Measurements from ENCODE around the gene TMEM144.

Gene TMEM144

DNA sequence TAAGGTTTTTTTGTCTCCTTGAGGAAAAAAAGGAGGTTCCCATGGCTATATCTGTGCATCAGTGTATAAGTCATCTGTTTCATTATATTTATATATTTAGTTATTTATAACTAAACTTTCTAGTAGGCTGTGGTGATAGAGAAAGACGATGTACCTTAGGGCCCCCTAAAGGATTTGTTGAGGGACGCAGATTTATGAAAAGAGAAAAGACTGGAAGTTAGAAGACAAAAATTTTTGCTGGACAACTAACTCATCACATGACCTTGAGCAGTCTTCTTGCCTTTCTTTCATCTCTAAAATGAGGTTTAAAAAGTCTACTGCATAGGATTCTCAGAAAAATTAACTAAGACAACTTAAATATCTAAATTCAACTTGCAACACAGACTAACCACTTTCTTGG, 43.6 kb upstream of the TMEM144 start:
- TF ChIP-seq CTCF (IDR thresholded peaks at IDR 0.05; ENCODE audit: insufficient read depth, low read length, missing control alignments) = no peak
- H3K4me3 ChIP-seq (ENCODE audit: low read depth, low read length) = no peak overlapping the region
- CTCF ChIA-PET = interaction anchor here (0.9 kb wide), 1 partner anchor 89 kb away, joined by 3 read pairs; no protein-coding TSS in a partner anchor
- no peak for DNase-seq (ENCODE audit: low read depth, low spot score)
- POLR2A ChIA-PET = no interaction called here

DNA sequence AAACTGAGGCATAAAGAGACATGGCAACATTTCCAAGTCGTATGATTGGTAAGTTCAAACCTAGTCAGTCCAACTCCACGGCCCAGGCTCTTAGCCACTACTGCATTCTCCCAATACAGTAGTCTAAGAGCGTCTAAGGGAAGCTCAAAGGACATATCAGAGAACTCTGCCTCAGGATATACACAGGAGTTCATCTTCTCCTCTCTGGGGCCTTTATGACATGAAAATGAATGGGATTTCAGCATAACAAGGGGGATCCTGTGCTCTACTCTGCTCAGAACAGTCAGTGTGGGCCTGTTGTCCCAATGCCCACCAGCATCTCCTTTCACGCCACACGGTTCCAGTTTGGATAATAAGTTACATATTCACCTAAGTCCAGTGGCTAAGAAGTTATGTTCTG, 41.7 kb upstream of the TMEM144 start:
- no peak for TF ChIP-seq CTCF (IDR thresholded peaks at IDR 0.05; ENCODE audit: insufficient read depth, low read length, missing control alignments)
- ChIA-PET CTCF (interaction anchor here (1.1 to 2.4 kb wide), 3 partner anchors 11 to 175 kb away, joined by 3 to 8 read pairs (median 5); no protein-coding TSS in a partner anchor), POLR2A (no interaction called here)
- DNase-seq (ENCODE audit: low read depth, low spot score) = no peak
- H3K4me3 ChIP-seq (ENCODE audit: low read depth, low read length) = no peak overlapping the region

GRCh38 chr4:158169506-158169905, 40.8 kb upstream of the TMEM144 start:
- ChIA-PET POLR2A (no interaction called here), CTCF (interaction anchor here (0.8 to 3.6 kb wide), 8 partner anchors 9 to 190 kb away, joined by 3 to 16 read pairs (median 6); no protein-coding TSS in a partner anchor)
- no peak overlapping the region for H3K4me3 ChIP-seq (ENCODE audit: low read depth, low read length)
- DNase-seq (ENCODE audit: low read depth, low spot score) = no peak
- TF ChIP-seq CTCF (IDR thresholded peaks at IDR 0.05; ENCODE audit: insufficient read depth, low read length, missing control alignments) = no peak

- no peak for DNase-seq (ENCODE audit: low read depth, low spot score)
- H3K4me3 ChIP-seq (ENCODE audit: low read depth, low read length) = peak overlapping the region; percentile 21; the same call in 1 of the 2 replicates
- CTCF ChIA-PET = interaction anchor here (0.6 to 3.6 kb wide), 11 partner anchors 10 to 191 kb away, joined by 3 to 45 read pairs (median 6); no protein-coding TSS in a partner anchor
- no peak for TF ChIP-seq CTCF (IDR thresholded peaks at IDR 0.05; ENCODE audit: insufficient read depth, low read length, missing control alignments)
- POLR2A ChIA-PET = no interaction called here
These were observed 40.2 kb upstream of the TMEM144 start for GRCh38 chr4:158169931-158170690.

- no peak for DNase-seq (ENCODE audit: low read depth, low spot score)
- peak; percentile 25 for TF ChIP-seq CTCF (IDR thresholded peaks at IDR 0.05; ENCODE audit: insufficient read depth, low read length, missing control alignments)
- ChIA-PET CTCF (interaction anchor here (0.6 to 3.6 kb wide), 15 partner anchors 10 to 192 kb away, joined by 3 to 45 read pairs (median 8); no protein-coding TSS in a partner anchor), POLR2A (no interaction called here)
- no peak overlapping the region; the same call in 1 of the 2 replicates for H3K4me3 ChIP-seq (ENCODE audit: low read depth, low read length)
These were observed 39.4 kb upstream of the TMEM144 start for GRCh38 chr4:158170691-158171561.

All from AG04449 (cell line).